Left renal pelvis (tissue), 4 donors: ENCODE results near the gene NGEF. TPM values are rescaled to one million over a fixed set of nuclear protein-coding genes. Genes with fewer than 3 reads are reported as not detected.

Source experiments
- DNase-seq, 4 donors: peaks; one replicate each; pipeline ENCODE4 v3.0.0-alpha.2; 2013; ENCODE audit warnings: low read depth in 4 of 4, low spot score in 3 of 4
- polyA plus RNA-seq, 4 donors: library from polyadenylated mRNA; unstranded; fragments of 120-200 nt; gene quantifications; one replicate each; pipeline ENCODE4 v1.2.1, GENCODE V29; 2013; ENCODE audit not compliant: insufficient read length in 4 of 4

Gene NGEF
- polyA plus RNA-seq, 4 donors: 2.3 to 7.2 (median 3.5) TPM

GRCh38 chr2:232874677-232875223 is 138.3 kb downstream of the NGEF start:
- no peak for DNase-seq

- no peak for DNase-seq
These were observed 139.0 kb downstream of the NGEF start for GRCh38 chr2:232873909-232874641.

- no peak for DNase-seq
These were observed 139.7 kb downstream of the NGEF start for GRCh38 chr2:232873292-232873908.

GRCh38 chr2:232872826-232873225 is 140.2 kb downstream of the NGEF start:
- no peak for DNase-seq

- DNase-seq: no peak
These were observed 141.0 kb downstream of the NGEF start for GRCh38 chr2:232871835-232872736.

GRCh38 chr2:232871418-232871834 is 141.6 kb downstream of the NGEF start:
- DNase-seq: no peak

GRCh38 chr2:232870766-232871371 is 142.2 kb downstream of the NGEF start:
- DNase-seq: no peak

- DNase-seq: no peak
These were observed 142.9 kb downstream of the NGEF start, which contains the start of gene SNORC for GRCh38 chr2:232870018-232870765. TSS of gene SNORC (plus strand) at chr2:232870264. CDS start at chr2:232870342, 78 bp downstream.

GRCh38 chr2:232869138-232870017 is 143.7 kb downstream of the NGEF start:
- DNase-seq: no peak

- no peak for DNase-seq
These were observed 147.0 kb downstream of the NGEF start for GRCh38 chr2:232866104-232866503.

GRCh38 chr2:232865165-232865564 is 147.9 kb downstream of the NGEF start:
- no peak for DNase-seq

GRCh38 chr2:232863996-232864395 is 149.1 kb downstream of the NGEF start:
- DNase-seq: no peak

- no peak for DNase-seq
These were observed 151.7 kb downstream of the NGEF start for GRCh38 chr2:232861353-232861752.

- DNase-seq: no peak
These were observed 152.3 kb downstream of the NGEF start for GRCh38 chr2:232860593-232861241.

GRCh38 chr2:232859385-232859916 is 153.6 kb downstream of the NGEF start:
- no peak for DNase-seq

- peak in 1 of 4 donors; percentile 26 for DNase-seq
These were observed 155.9 kb downstream of the NGEF start for GRCh38 chr2:232857158-232857563.

- no peak for DNase-seq
These were observed 159.0 kb downstream of the NGEF start for GRCh38 chr2:232854082-232854481.

GRCh38 chr2:232852676-232853075 is 160.4 kb downstream of the NGEF start:
- DNase-seq: no peak
